Esophagus muscularis mucosa (tissue), 4 donors: ENCODE data around the gene HHATL.

Source experiments
- EP300 ChIP-seq: sonication (generic); formaldehyde crosslinking; IDR thresholded peaks from one replicate; pipeline ENCODE4 v1.6.1; 2017; ENCODE audit warnings: antibody characterized with exemption
- POLR2A ChIP-seq: fragments of 450-650 bp; IDR thresholded peaks from one replicate; pipeline ENCODE4 v1.6.1; 2017; ENCODE audit warnings: antibody characterized with exemption, moderate library complexity, mild to moderate bottlenecking, low read depth
- POLR2AphosphoS5 ChIP-seq, 2 donors: sonication (generic); formaldehyde crosslinking; IDR thresholded peaks; one replicate each; pipeline ENCODE4 v1.6.1; 2017; ENCODE audit warnings: antibody characterized with exemption in 2 of 2
- TF ChIP-seq, protein P1 (sequence below), 3 experiments: fragments of 200-600 bp in 2 of 3; fragments of 450-650 bp in 1 of 3; sonication (generic) in 2 of 3; IDR thresholded peaks; one replicate each; pipeline ENCODE4 v1.5.1; 2017 to 2019; ENCODE audit warnings: antibody characterized with exemption in 3 of 3, mild to moderate bottlenecking in 2 of 3, moderate library complexity in 1 of 3

DNA sequence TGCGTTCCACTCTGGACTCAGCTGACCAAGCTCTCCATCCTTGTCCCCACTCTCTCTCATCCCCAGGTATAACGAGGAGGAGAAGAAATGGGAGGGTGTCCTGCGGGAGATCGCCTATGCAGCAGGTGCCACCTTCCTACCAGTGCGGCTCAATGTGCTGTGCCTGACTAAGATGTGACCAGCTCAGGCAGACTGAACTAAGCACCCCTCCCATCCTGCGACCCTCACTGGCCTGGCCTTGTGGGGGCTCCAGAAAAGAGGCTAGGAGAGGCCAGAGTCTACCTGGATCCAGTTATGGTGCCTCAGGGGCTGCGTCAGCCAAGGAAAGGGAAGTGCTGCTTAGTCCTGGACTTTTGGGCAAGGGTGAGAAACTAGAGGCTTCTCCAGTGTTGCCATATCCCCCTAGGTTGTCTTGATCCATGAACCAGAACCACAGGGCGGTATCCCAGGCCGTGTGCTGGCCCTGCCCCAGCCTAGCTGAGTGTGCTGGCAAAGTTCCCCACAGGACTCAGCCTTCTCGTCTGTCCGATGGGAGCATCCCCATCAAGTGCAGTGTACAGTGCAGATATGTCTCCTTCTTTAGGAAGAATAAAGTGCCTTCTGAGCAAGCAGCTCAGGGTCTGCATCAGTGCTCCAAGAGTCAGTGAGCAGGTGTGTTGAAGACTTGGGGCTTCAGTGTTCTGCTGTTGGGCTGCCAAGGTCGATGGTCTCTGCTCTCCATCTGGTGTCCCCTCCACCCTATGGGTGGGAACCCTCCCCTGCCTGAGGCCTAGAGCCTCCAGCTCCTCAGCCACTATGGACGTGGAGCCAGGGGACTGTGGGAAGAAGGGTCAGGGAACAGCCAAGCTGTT lies 10.6 kb downstream of the HHATL start:
- no peak for TF ChIP-seq POLR2AphosphoS5 (IDR thresholded peaks at IDR 0.05)
- TF ChIP-seq, protein P1, sequence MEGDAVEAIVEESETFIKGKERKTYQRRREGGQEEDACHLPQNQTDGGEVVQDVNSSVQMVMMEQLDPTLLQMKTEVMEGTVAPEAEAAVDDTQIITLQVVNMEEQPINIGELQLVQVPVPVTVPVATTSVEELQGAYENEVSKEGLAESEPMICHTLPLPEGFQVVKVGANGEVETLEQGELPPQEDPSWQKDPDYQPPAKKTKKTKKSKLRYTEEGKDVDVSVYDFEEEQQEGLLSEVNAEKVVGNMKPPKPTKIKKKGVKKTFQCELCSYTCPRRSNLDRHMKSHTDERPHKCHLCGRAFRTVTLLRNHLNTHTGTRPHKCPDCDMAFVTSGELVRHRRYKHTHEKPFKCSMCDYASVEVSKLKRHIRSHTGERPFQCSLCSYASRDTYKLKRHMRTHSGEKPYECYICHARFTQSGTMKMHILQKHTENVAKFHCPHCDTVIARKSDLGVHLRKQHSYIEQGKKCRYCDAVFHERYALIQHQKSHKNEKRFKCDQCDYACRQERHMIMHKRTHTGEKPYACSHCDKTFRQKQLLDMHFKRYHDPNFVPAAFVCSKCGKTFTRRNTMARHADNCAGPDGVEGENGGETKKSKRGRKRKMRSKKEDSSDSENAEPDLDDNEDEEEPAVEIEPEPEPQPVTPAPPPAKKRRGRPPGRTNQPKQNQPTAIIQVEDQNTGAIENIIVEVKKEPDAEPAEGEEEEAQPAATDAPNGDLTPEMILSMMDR (IDR thresholded peaks at IDR 0.05) = no peak
- no peak for TF ChIP-seq POLR2A
- no peak for TF ChIP-seq EP300
